ENCODE results near the gene AEBP2. TPM values are rescaled to one million over a fixed set of nuclear protein-coding genes. Genes with fewer than 3 reads are reported as not detected.

Gene AEBP2
- total RNA-seq, 4 donors from 2014 or later = 9.2 to 22.2 (median 13.2) TPM

DNA sequence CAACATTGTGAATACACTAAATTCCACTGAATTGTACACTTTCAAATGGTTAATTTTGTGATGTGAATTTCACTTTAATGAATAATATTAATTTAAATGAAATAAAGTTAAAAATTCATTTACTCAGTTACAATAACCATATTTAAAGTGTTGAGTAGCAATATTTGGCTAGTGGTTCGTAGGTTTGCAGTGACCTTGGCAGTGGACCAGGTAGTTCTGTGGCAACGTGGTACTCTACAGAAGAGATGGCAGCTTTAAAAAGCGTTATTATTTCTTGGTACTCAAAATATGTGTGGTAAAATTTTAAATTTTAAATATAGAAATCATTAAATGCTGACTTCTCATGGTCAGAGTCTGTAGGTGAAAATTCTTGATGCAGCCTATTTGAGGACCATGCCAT is 51.6 kb downstream of the AEBP2 start:
- no peak for DNase-seq
- H3K4me3 ChIP-seq = no peak overlapping the region
- H3K27ac ChIP-seq = no peak overlapping the region
- H3K27me3 ChIP-seq = no peaks in the 10 kb centered on the region
- H3K4me1 ChIP-seq = peaks cover 8 to 12% of the 10 kb centered on the region in 2 donors
- ATAC-seq = no peak
- no peaks in the 10 kb centered on the region for H3K9me3 ChIP-seq
- intact Hi-C loops (cut with DNase I; ENCODE audit: low total_unique reads) (no loop called here), in situ Hi-C loops (cut with MboI; ENCODE audit: low sequenced_read_pairs in 4 of 4) (no loop called here)
- no peak for TF ChIP-seq POLR2A (IDR thresholded peaks at IDR 0.05)
- TF ChIP-seq, protein P1, sequence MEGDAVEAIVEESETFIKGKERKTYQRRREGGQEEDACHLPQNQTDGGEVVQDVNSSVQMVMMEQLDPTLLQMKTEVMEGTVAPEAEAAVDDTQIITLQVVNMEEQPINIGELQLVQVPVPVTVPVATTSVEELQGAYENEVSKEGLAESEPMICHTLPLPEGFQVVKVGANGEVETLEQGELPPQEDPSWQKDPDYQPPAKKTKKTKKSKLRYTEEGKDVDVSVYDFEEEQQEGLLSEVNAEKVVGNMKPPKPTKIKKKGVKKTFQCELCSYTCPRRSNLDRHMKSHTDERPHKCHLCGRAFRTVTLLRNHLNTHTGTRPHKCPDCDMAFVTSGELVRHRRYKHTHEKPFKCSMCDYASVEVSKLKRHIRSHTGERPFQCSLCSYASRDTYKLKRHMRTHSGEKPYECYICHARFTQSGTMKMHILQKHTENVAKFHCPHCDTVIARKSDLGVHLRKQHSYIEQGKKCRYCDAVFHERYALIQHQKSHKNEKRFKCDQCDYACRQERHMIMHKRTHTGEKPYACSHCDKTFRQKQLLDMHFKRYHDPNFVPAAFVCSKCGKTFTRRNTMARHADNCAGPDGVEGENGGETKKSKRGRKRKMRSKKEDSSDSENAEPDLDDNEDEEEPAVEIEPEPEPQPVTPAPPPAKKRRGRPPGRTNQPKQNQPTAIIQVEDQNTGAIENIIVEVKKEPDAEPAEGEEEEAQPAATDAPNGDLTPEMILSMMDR (IDR thresholded peaks at IDR 0.05 in 4 of 5, conservative IDR thresholded peaks at IDR 0.05 in 1 of 5) = no peak
- peaks cover 0 to 4% of the 10 kb centered on the region in 2 donors for H3K36me3 ChIP-seq

- H3K4me3 ChIP-seq = no peak overlapping the region
- DNase-seq (no peak), ATAC-seq (no peak)
- H3K36me3 ChIP-seq = peaks cover 0 to 13% of the 10 kb centered on the region in 2 donors
- H3K27me3 ChIP-seq = no peaks in the 10 kb centered on the region
- no peak overlapping the region for H3K27ac ChIP-seq
- intact Hi-C loops (cut with DNase I; ENCODE audit: low total_unique reads) = no loop called here
- TF ChIP-seq, protein P1 (IDR thresholded peaks at IDR 0.05 in 4 of 5, conservative IDR thresholded peaks at IDR 0.05 in 1 of 5) = no peak
- TF ChIP-seq POLR2A (IDR thresholded peaks at IDR 0.05) = no peak
- peaks cover 8 to 12% of the 10 kb centered on the region in 2 donors for H3K4me1 ChIP-seq
- in situ Hi-C loops (cut with MboI; ENCODE audit: low sequenced_read_pairs in 4 of 4) = no loop called here
- H3K9me3 ChIP-seq = no peaks in the 10 kb centered on the region
These were observed 52.6 kb downstream of the AEBP2 start for GRCh38 chr12:19491863-19492262.

- in situ Hi-C loops (cut with MboI; ENCODE audit: low sequenced_read_pairs in 4 of 4) = no loop called here
- no peaks in the 10 kb centered on the region for H3K4me1 ChIP-seq
- ATAC-seq = no peak
- intact Hi-C loops (cut with DNase I; ENCODE audit: low total_unique reads) = no loop called here
- H3K27me3 ChIP-seq = no peaks in the 10 kb centered on the region
- no peak for TF ChIP-seq POLR2A (IDR thresholded peaks at IDR 0.05)
- TF ChIP-seq, protein P1 (IDR thresholded peaks at IDR 0.05 in 4 of 5, conservative IDR thresholded peaks at IDR 0.05 in 1 of 5) = no peak
- H3K4me3 ChIP-seq = no peak overlapping the region
- DNase-seq = no peak
- H3K9me3 ChIP-seq = no peaks in the 10 kb centered on the region
- H3K27ac ChIP-seq = no peak overlapping the region
- peaks cover 0 to 28% of the 10 kb centered on the region in 2 donors for H3K36me3 ChIP-seq
These were observed 57.1 kb downstream of the AEBP2 start for GRCh38 chr12:19496219-19496878.

- peaks cover 0 to 32% of the 10 kb centered on the region in 2 donors for H3K36me3 ChIP-seq
- DNase-seq (no peak), ATAC-seq (no peak)
- no peaks in the 10 kb centered on the region for H3K9me3 ChIP-seq
- no peaks in the 10 kb centered on the region for H3K27me3 ChIP-seq
- TF ChIP-seq, protein P1 (IDR thresholded peaks at IDR 0.05 in 4 of 5, conservative IDR thresholded peaks at IDR 0.05 in 1 of 5) = no peak
- no peak for TF ChIP-seq POLR2A (IDR thresholded peaks at IDR 0.05)
- intact Hi-C loops (cut with DNase I; ENCODE audit: low total_unique reads) = no loop called here
- H3K27ac ChIP-seq = no peak overlapping the region
- H3K4me3 ChIP-seq = no peak overlapping the region
- H3K4me1 ChIP-seq = no peaks in the 10 kb centered on the region
- in situ Hi-C loops (cut with MboI; ENCODE audit: low sequenced_read_pairs in 4 of 4) = no loop called here
These were observed 58.8 kb downstream of the AEBP2 start for GRCh38 chr12:19498099-19498498.

DNA sequence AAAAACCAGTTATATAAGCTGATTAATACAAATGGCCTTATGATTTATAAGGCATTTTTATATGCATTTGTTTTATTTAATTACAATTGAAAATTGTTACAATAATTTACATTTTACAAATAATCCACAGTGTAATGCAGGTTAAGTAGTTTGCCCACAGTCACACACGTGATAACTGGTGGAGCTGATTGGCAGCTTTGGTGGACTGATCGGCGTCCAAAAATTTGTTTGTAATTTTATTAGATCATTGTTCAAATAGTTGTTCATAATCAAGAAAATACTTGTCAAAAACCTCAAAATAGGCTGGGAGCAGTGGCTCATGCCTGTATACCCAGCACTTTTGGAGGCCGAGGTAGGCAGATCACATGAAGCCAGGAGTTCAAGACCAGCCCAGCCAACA is 59.7 kb downstream of the AEBP2 start:
- H3K4me1 ChIP-seq = no peaks in the 10 kb centered on the region
- in situ Hi-C loops (cut with MboI; ENCODE audit: low sequenced_read_pairs in 4 of 4) (no loop called here), intact Hi-C loops (cut with DNase I; ENCODE audit: low total_unique reads) (no loop called here)
- DNase-seq = no peak
- TF ChIP-seq POLR2A (IDR thresholded peaks at IDR 0.05) = no peak
- TF ChIP-seq, protein P1 (IDR thresholded peaks at IDR 0.05 in 4 of 5, conservative IDR thresholded peaks at IDR 0.05 in 1 of 5) = no peak
- no peak overlapping the region for H3K4me3 ChIP-seq
- no peak overlapping the region for H3K27ac ChIP-seq
- peaks cover 0 to 32% of the 10 kb centered on the region in 2 donors for H3K36me3 ChIP-seq
- no peaks in the 10 kb centered on the region for H3K9me3 ChIP-seq
- H3K27me3 ChIP-seq = no peaks in the 10 kb centered on the region
- ATAC-seq = no peak

Measured in gastrocnemius medialis (tissue), 4 donors.